Loucy (cell line): Measurements from ENCODE around the gene RNU4-1.

Experiments
- EZH2phosphoT487 ChIP-seq: fragments of 200-600 bp; IDR thresholded peaks from 2 replicates; pipeline ENCODE4 v1.6.1; 2018; ENCODE audit warnings: antibody characterized with exemption, mild to moderate bottlenecking, moderate library complexity, borderline replicate concordance
- TF ChIP-seq, protein P1 (sequence below): fragments of 200-600 bp; sonication (generic); conservative IDR thresholded peaks from 2 replicates; pipeline ENCODE4 v1.5.1; 2014; ENCODE audit warnings: mild to moderate bottlenecking, antibody characterized with exemption, low read length

DNA sequence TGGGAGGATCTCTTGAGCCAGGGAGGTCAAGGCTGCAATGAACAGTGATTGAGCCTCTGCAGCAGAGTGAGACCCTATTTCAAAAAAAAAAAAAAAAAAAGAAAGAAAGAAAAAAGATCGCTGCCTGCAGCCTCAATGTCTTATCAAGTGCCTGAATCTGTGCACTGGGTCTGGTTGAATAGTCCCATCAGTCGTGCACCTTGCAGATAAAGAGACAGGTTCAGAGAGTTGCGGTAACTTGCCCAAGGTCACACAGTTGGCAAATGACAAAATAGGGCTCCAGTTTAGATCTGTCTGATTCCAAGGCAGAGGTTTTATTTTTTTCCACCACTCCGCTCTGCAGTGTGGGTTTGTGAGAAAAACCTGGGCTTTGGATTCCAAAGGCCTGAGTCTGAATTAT lies 35.2 kb upstream of the RNU4-1 start:
- TF ChIP-seq, protein P1, sequence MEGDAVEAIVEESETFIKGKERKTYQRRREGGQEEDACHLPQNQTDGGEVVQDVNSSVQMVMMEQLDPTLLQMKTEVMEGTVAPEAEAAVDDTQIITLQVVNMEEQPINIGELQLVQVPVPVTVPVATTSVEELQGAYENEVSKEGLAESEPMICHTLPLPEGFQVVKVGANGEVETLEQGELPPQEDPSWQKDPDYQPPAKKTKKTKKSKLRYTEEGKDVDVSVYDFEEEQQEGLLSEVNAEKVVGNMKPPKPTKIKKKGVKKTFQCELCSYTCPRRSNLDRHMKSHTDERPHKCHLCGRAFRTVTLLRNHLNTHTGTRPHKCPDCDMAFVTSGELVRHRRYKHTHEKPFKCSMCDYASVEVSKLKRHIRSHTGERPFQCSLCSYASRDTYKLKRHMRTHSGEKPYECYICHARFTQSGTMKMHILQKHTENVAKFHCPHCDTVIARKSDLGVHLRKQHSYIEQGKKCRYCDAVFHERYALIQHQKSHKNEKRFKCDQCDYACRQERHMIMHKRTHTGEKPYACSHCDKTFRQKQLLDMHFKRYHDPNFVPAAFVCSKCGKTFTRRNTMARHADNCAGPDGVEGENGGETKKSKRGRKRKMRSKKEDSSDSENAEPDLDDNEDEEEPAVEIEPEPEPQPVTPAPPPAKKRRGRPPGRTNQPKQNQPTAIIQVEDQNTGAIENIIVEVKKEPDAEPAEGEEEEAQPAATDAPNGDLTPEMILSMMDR: no peak
- no peak for TF ChIP-seq EZH2phosphoT487
